ENCODE results near the gene CIBAR2.
A peak's percentile ranks its signal among the peaks of the same experiment; 100 is the strongest.

DNA sequence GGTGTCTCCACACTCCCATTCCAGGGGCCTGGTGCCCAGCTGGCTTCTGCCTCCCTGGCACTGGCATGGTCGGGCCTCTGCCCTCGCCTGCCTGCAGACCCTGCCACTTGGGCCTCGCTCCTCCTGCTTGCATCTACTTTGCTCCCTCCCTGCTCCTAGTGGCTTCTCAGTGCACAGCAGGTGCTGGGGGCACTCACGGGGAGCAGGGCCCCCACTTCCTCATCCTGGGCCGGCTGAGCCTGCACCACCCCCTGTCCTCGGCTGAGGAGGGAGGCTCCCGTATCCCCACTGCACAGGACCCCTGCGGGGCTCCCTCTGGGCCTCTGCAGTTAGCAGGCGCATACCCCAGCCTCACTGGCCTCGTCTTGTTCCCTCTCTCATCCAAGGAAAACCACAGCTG lies 35.2 kb downstream of the CIBAR2 start:
- TF ChIP-seq, protein P1, sequence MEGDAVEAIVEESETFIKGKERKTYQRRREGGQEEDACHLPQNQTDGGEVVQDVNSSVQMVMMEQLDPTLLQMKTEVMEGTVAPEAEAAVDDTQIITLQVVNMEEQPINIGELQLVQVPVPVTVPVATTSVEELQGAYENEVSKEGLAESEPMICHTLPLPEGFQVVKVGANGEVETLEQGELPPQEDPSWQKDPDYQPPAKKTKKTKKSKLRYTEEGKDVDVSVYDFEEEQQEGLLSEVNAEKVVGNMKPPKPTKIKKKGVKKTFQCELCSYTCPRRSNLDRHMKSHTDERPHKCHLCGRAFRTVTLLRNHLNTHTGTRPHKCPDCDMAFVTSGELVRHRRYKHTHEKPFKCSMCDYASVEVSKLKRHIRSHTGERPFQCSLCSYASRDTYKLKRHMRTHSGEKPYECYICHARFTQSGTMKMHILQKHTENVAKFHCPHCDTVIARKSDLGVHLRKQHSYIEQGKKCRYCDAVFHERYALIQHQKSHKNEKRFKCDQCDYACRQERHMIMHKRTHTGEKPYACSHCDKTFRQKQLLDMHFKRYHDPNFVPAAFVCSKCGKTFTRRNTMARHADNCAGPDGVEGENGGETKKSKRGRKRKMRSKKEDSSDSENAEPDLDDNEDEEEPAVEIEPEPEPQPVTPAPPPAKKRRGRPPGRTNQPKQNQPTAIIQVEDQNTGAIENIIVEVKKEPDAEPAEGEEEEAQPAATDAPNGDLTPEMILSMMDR (IDR thresholded peaks at IDR 0.05; ENCODE audit: low read depth, low read length), result peak; percentile 20
- TF ChIP-seq POLR2A (IDR thresholded peaks at IDR 0.05; ENCODE audit: extremely low read depth, insufficient read length), result no peak
- TF ChIP-seq MYC (IDR thresholded peaks at IDR 0.05; ENCODE audit: low read depth, low read length), result no peak
- TF ChIP-seq, protein P2, sequence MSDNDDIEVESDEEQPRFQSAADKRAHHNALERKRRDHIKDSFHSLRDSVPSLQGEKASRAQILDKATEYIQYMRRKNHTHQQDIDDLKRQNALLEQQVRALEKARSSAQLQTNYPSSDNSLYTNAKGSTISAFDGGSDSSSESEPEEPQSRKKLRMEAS (IDR thresholded peaks at IDR 0.05; ENCODE audit: low read depth, low read length), result 0 out of 2 replicates have a peak, but pooled peaks have one; percentile 21

Measured in NB4 (cell line).